Stimulated activated naive B cell treated with anti-CD40 and anti-IgM and Interleukin-4, amounts not matched to agents 10 μg/mL and 1 μg/mL and 100 μg/mL, for 72 hours (primary cell): ENCODE results near the gene SPRR2B.
A peak's percentile ranks its signal among the peaks of the same experiment; 100 is the strongest.
"Not testable (repeated sequence)": the region's sequence is repeated elsewhere in the genome, so short reads cannot be mapped to it uniquely, and the experiment has no call there.

ENCODE experiments used
- ATAC-seq, 2 donors: fragments of 150-1000 bp; cut with Tn5 transposase; replicated peaks; 2 replicates each; pipeline ENCODE4 v1.10.0; 2021; ENCODE audit warnings: moderate library complexity in 1 of 2
- DNase-seq: peaks from one replicate; pipeline ENCODE4 v3.0.0; 2021
- H3K27ac Mint-ChIP-seq: one replicate; pipeline ENCODE4 v1.8.0; 2022; ENCODE audit warnings: mild to moderate bottlenecking, mixed read lengths
- H3K27me3 Mint-ChIP-seq, 2 donors: one replicate each; pipeline ENCODE4 v1.8.0; 2022; ENCODE audit warnings: mixed read lengths in 2 of 2
- H3K36me3 Mint-ChIP-seq, 2 donors: one replicate each; pipeline ENCODE4 v1.8.0; 2022; ENCODE audit warnings: mixed read lengths in 2 of 2, mild to moderate bottlenecking in 1 of 2
- H3K4me1 Mint-ChIP-seq, 2 donors: one replicate each; pipeline ENCODE4 v1.8.0; 2022; ENCODE audit warnings: mixed read lengths in 2 of 2, mild to moderate bottlenecking in 1 of 2
- H3K4me3 Mint-ChIP-seq, 2 donors: one replicate each; pipeline ENCODE4 v1.8.0; 2022; ENCODE audit warnings: mild to moderate bottlenecking in 2 of 2, mixed read lengths in 2 of 2, moderate library complexity in 1 of 2
- H3K9me3 Mint-ChIP-seq, 2 donors: one replicate each; pipeline ENCODE4 v1.8.0; 2022; ENCODE audit warnings: mixed read lengths in 2 of 2, mild to moderate bottlenecking in 1 of 2

The SPRR2B gene

DNA sequence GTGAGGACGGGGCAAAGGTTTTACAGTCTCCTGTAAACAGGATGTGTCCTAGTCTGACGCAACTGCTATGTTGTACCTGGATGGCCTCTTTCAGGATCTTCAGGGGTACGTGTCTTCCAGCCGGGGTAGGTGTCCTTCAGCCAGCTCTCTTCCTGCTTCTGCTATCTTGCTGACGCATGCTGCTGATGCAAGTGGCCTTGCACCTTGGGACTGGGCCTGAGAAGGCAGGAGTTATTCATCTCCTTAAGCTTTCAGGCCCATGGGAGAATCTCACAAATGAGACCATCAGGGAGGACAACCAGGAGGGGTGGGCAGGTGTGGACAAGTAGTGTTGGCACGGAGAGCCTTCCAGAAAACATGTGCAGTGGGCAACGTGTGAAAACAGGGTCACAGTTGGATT is 48.3 kb downstream of the SPRR2B start:
- H3K4me3 Mint-ChIP-seq: no peak overlapping the region
- H3K27me3 Mint-ChIP-seq: peaks cover 53 to 79% of the 10 kb centered on the region in 2 donors
- no peak for ATAC-seq
- H3K27ac Mint-ChIP-seq: no peak overlapping the region
- no peak for DNase-seq
- peaks cover 1 to 3% of the 10 kb centered on the region in 2 donors for H3K9me3 Mint-ChIP-seq
- H3K4me1 Mint-ChIP-seq: peaks cover 8 to 18% of the 10 kb centered on the region in 2 donors
- peaks cover 0 to 2% of the 10 kb centered on the region in 2 donors for H3K36me3 Mint-ChIP-seq

GRCh38 chr1:153022340-153022739 is 49.1 kb downstream of the SPRR2B start:
- peaks cover 52 to 80% of the 10 kb centered on the region in 2 donors for H3K27me3 Mint-ChIP-seq

GRCh38 chr1:153021829-153022228 is 49.6 kb downstream of the SPRR2B start:
- H3K4me1 Mint-ChIP-seq: peaks cover 8 to 18% of the 10 kb centered on the region in 2 donors
- not testable (repeated sequence) for DNase-seq

More at GRCh38 chr1:153022340-153022739, 49.1 kb downstream of the SPRR2B start:
- not testable (repeated sequence) for H3K36me3 Mint-ChIP-seq, H3K9me3 Mint-ChIP-seq, H3K27ac Mint-ChIP-seq, DNase-seq, H3K4me3 Mint-ChIP-seq
- ATAC-seq: peak; percentile 76 to 90
- H3K4me1 Mint-ChIP-seq: peaks cover 8 to 18% of the 10 kb centered on the region in 2 donors

More at GRCh38 chr1:153021829-153022228, 49.6 kb downstream of the SPRR2B start:
- not testable (repeated sequence) for ATAC-seq, H3K9me3 Mint-ChIP-seq, H3K36me3 Mint-ChIP-seq, H3K27ac Mint-ChIP-seq, H3K4me3 Mint-ChIP-seq
- peaks cover 48 to 78% of the 10 kb centered on the region in 2 donors for H3K27me3 Mint-ChIP-seq
